ENCODE results near the gene CWH43. TPM values are rescaled to one million over a fixed set of nuclear protein-coding genes. Genes with fewer than 3 reads are reported as not detected.
"Not testable (repeated sequence)": the region's sequence is repeated elsewhere in the genome, so short reads cannot be mapped to it uniquely, and the experiment has no call there.

Gene CWH43
- total and polyA plus RNA-seq, 5 donors, result not detected

GRCh38 chr4:49018718-49019295, 32.7 kb downstream of the CWH43 start:
- no peak for DNase-seq
- Histone ChIP-seq H3K9me3 (ENCODE audit: control insufficient read depth, low read length) (no peaks in the 10 kb centered on the region), H3K27ac (ENCODE audit: low read length) (no peak overlapping the region), H3K27me3 (ENCODE audit: control insufficient read depth, insufficient read depth) (no peaks in the 10 kb centered on the region), H3K4me1 (ENCODE audit: control insufficient read depth, insufficient read depth, low read length) (no peaks in the 10 kb centered on the region), H3K4me3 (ENCODE audit: low read length) (no peak overlapping the region)
- intact Hi-C loops (cut with DNase I), result no loop called here
- no peak for ATAC-seq
- WGBS, result 94% methylated on average over 2 of the region's 2 CpGs

GRCh38 chr4:49032440-49033161, 46.5 kb downstream of the CWH43 start:
- ATAC-seq (no peak), DNase-seq (no peak)
- H3K4me1 ChIP-seq (ENCODE audit: control insufficient read depth, insufficient read depth, low read length), result no peaks in the 10 kb centered on the region
- H3K4me3 ChIP-seq (ENCODE audit: low read length), result no peak overlapping the region
- no peaks in the 10 kb centered on the region for H3K27me3 ChIP-seq (ENCODE audit: control insufficient read depth, insufficient read depth)
- H3K9me3 ChIP-seq (ENCODE audit: control insufficient read depth, low read length), result no peaks in the 10 kb centered on the region
- intact Hi-C loops (cut with DNase I), result no loop called here
- no peak overlapping the region for H3K27ac ChIP-seq (ENCODE audit: low read length)
- WGBS, result 27% methylated on average over 11 of the region's 11 CpGs

GRCh38 chr4:49036528-49036927, 50.5 kb downstream of the CWH43 start:
- DNase-seq, result no peak
- H3K27ac ChIP-seq (ENCODE audit: low read length), result no peak overlapping the region
- H3K27me3 ChIP-seq (ENCODE audit: control insufficient read depth, insufficient read depth), result no peaks in the 10 kb centered on the region
- no peak for ATAC-seq
- no peaks in the 10 kb centered on the region for H3K4me1 ChIP-seq (ENCODE audit: control insufficient read depth, insufficient read depth, low read length)
- H3K9me3 ChIP-seq (ENCODE audit: control insufficient read depth, low read length), result no peaks in the 10 kb centered on the region
- H3K4me3 ChIP-seq (ENCODE audit: low read length), result no peak overlapping the region
- intact Hi-C loops (cut with DNase I), result no loop called here
- WGBS, result 23% methylated on average over 3 of the region's 3 CpGs

GRCh38 chr4:49044270-49044669, 58.2 kb downstream of the CWH43 start:
- DNase-seq (no peak), ATAC-seq (no peak)
- Histone ChIP-seq H3K4me1 (ENCODE audit: control insufficient read depth, insufficient read depth, low read length) (no peaks in the 10 kb centered on the region), H3K9me3 (ENCODE audit: control insufficient read depth, low read length) (no peaks in the 10 kb centered on the region), H3K27me3 (ENCODE audit: control insufficient read depth, insufficient read depth) (no peaks in the 10 kb centered on the region), H3K4me3 (ENCODE audit: low read length) (no peak overlapping the region), H3K27ac (ENCODE audit: low read length) (no peak overlapping the region)
- intact Hi-C loops (cut with DNase I), result no loop called here
- WGBS, result 60% methylated on average over 3 of the region's 3 CpGs

GRCh38 chr4:49058306-49058705, 72.2 kb downstream of the CWH43 start:
- no peak for DNase-seq
- no peak for ATAC-seq
- no peak overlapping the region for H3K27ac ChIP-seq (ENCODE audit: low read length)
- no peaks in the 10 kb centered on the region for H3K9me3 ChIP-seq (ENCODE audit: control insufficient read depth, low read length)
- intact Hi-C loops (cut with DNase I), result no loop called here
- H3K4me3 ChIP-seq (ENCODE audit: low read length), result no peak overlapping the region
- H3K27me3 ChIP-seq (ENCODE audit: control insufficient read depth, insufficient read depth), result no peaks in the 10 kb centered on the region
- no peaks in the 10 kb centered on the region for H3K4me1 ChIP-seq (ENCODE audit: control insufficient read depth, insufficient read depth, low read length)

GRCh38 chr4:49063670-49064069, 77.6 kb downstream of the CWH43 start:
- Histone ChIP-seq H3K4me3 (ENCODE audit: low read length) (no peak overlapping the region), H3K27ac (ENCODE audit: low read length) (no peak overlapping the region), H3K27me3 (ENCODE audit: control insufficient read depth, insufficient read depth) (no peaks in the 10 kb centered on the region), H3K4me1 (ENCODE audit: control insufficient read depth, insufficient read depth, low read length) (no peaks in the 10 kb centered on the region), H3K9me3 (ENCODE audit: control insufficient read depth, low read length) (no peaks in the 10 kb centered on the region)
- DNase-seq (no peak), ATAC-seq (no peak)
- WGBS, result 30% methylated on average over 2 of the region's 2 CpGs
- intact Hi-C loops (cut with DNase I), result no loop called here

GRCh38 chr4:49072196-49072595, 86.1 kb downstream of the CWH43 start:
- DNase-seq; H3K27me3 ChIP-seq (ENCODE audit: control insufficient read depth, insufficient read depth); ATAC-seq; H3K9me3 ChIP-seq (ENCODE audit: control insufficient read depth, low read length); intact Hi-C loops (cut with DNase I); H3K4me3 ChIP-seq (ENCODE audit: low read length); H3K27ac ChIP-seq (ENCODE audit: low read length); H3K4me1 ChIP-seq (ENCODE audit: control insufficient read depth, insufficient read depth, low read length): not testable (repeated sequence)
- 81% methylated on average over 11 of the region's 11 CpGs for WGBS

- not testable (repeated sequence) for H3K9me3 ChIP-seq (ENCODE audit: control insufficient read depth, low read length)
Observed at GRCh38 chr4:49091883-49092282, 105.8 kb downstream of the CWH43 start.

GRCh38 chr4:49092608-49093135, 106.6 kb downstream of the CWH43 start:
- H3K27ac ChIP-seq (ENCODE audit: low read length); H3K4me3 ChIP-seq (ENCODE audit: low read length); H3K27me3 ChIP-seq (ENCODE audit: control insufficient read depth, insufficient read depth); intact Hi-C loops (cut with DNase I); DNase-seq; H3K4me1 ChIP-seq (ENCODE audit: control insufficient read depth, insufficient read depth, low read length); H3K9me3 ChIP-seq (ENCODE audit: control insufficient read depth, low read length): not testable (repeated sequence)
- ATAC-seq, result peak; percentile 89 to 91
- WGBS, result 61% methylated on average over 11 of the region's 11 CpGs

More at GRCh38 chr4:49091883-49092282, 105.8 kb downstream of the CWH43 start:
- ATAC-seq, result peak; percentile 61 to 67
- DNase-seq; H3K4me1 ChIP-seq (ENCODE audit: control insufficient read depth, insufficient read depth, low read length); H3K27me3 ChIP-seq (ENCODE audit: control insufficient read depth, insufficient read depth); intact Hi-C loops (cut with DNase I); H3K27ac ChIP-seq (ENCODE audit: low read length); H3K4me3 ChIP-seq (ENCODE audit: low read length): not testable (repeated sequence)
- WGBS, result 54% methylated on average over 7 of the region's 7 CpGs

- H3K4me1 ChIP-seq (ENCODE audit: control insufficient read depth, insufficient read depth, low read length); ATAC-seq; H3K9me3 ChIP-seq (ENCODE audit: control insufficient read depth, low read length); H3K27ac ChIP-seq (ENCODE audit: low read length); intact Hi-C loops (cut with DNase I); H3K4me3 ChIP-seq (ENCODE audit: low read length); DNase-seq; H3K27me3 ChIP-seq (ENCODE audit: control insufficient read depth, insufficient read depth): not testable (repeated sequence)
- 80% methylated on average over 11 of the region's 11 CpGs for WGBS
Observed at GRCh38 chr4:49096215-49096614, 110.1 kb downstream of the CWH43 start.

- H3K4me3 ChIP-seq (ENCODE audit: low read length); intact Hi-C loops (cut with DNase I); H3K4me1 ChIP-seq (ENCODE audit: control insufficient read depth, insufficient read depth, low read length); H3K27ac ChIP-seq (ENCODE audit: low read length); DNase-seq; H3K27me3 ChIP-seq (ENCODE audit: control insufficient read depth, insufficient read depth); H3K9me3 ChIP-seq (ENCODE audit: control insufficient read depth, low read length): not testable (repeated sequence)
- 68% methylated on average over 8 of the region's 8 CpGs for WGBS
- peak; percentile 63 to 77 for ATAC-seq
Observed at GRCh38 chr4:49096627-49097026, 110.6 kb downstream of the CWH43 start.

All from right cardiac atrium (tissue), 5 donors.